Lower leg skin (tissue), 3 donors: ENCODE results near the gene BARX2.
A peak's percentile ranks its signal among the peaks of the same experiment; 100 is the strongest.

Experiments used
- CTCF ChIP-seq, 3 donors: fragments of 450-650 bp; IDR thresholded peaks; one replicate each; pipeline ENCODE4 v1.5.1; 2016; ENCODE audit warnings: antibody characterized with exemption in 3 of 3, mild to moderate bottlenecking in 3 of 3, moderate library complexity in 2 of 3
- POLR2A ChIP-seq, 2 donors: fragments of 450-650 bp; IDR thresholded peaks; one replicate each; pipeline ENCODE4 v1.6.1; 2016 to 2017; ENCODE audit warnings: antibody characterized with exemption in 2 of 2, mild to moderate bottlenecking in 1 of 2, moderate library complexity in 1 of 2

GRCh38 chr11:129331871-129332274 lies 43.8 kb upstream of the BARX2 start:
- TF ChIP-seq CTCF (IDR thresholded peaks at IDR 0.05) (peak in 1 of 3 donors; percentile 84), POLR2A (IDR thresholded peaks at IDR 0.05) (no peak)
